B cell (primary cell): Measurements from ENCODE around the gene MYO9B. TPM values are rescaled to one million over a fixed set of nuclear protein-coding genes. Genes with fewer than 3 reads are reported as not detected.

Experiments used
- ATAC-seq: fragments of 200-7000 bp; cut with Tn5 transposase; one replicate; pipeline ENCODE4 v1.10.0; 2021; ENCODE audit warnings: low read depth, mild to moderate bottlenecking, moderate number of reproducible peaks, moderate library complexity
- CTCF ChIA-PET: fragments of 350-600 bp; sonication (Branson Sonifier 250); formaldehyde crosslinking; loops from one replicate; lab custom pipeline; 2021; ENCODE audit warnings: antibody characterized with exemption, inconsistent platforms; lab: Charles Lee
- POLR2A ChIA-PET: fragments of 350-600 bp; sonication (Branson Sonifier 250); formaldehyde crosslinking; loops from one replicate; lab custom pipeline; 2021; ENCODE audit warnings: antibody characterized with exemption; lab: Charles Lee
- DNase-seq: peaks from one replicate; pipeline ENCODE4 v3.0.0; 2013
- H2AFZ ChIP-seq: 2 replicates; pipeline ENCODE4 v1.6.1; 2012; ENCODE audit warnings: mild to moderate bottlenecking, low read depth, low read length; ENCODE audit not compliant: insufficient read depth, poor library complexity, severe bottlenecking
- H3K27ac ChIP-seq, 2 donors: 1 replicate in 1 of 2; 2 replicates in 1 of 2; pipeline ENCODE4 v1.5.1; 2012 to 2013; ENCODE audit warnings: low read length in 2 of 2, mild to moderate bottlenecking in 2 of 2, moderate library complexity in 1 of 2
- H3K27me3 ChIP-seq, 4 experiments: fragments of 200-600 bp in 1 of 4; sonication (generic) in 1 of 4; replicated peaks in 1 of 4; 1 replicate in 2 of 4; 2 replicates in 2 of 4; pipeline versions ENCODE4 v1.6.1 to v1.7.0; 2013 to 2016; ENCODE audit warnings: low read length in 3 of 4, mild to moderate bottlenecking in 2 of 4, mixed read lengths in 1 of 4, moderate library complexity in 1 of 4; ENCODE audit not compliant: insufficient read depth in 4 of 4, control insufficient read depth in 3 of 4; ENCODE audit errors: control extremely low read depth in 1 of 4
- H3K36me3 ChIP-seq, 2 experiments: replicated peaks in 1 of 2; 1 replicate in 1 of 2; 2 replicates in 1 of 2; pipeline versions ENCODE4 v1.6.1 to v1.7.1; 2013; ENCODE audit warnings: low read length in 1 of 2; ENCODE audit not compliant: insufficient read depth in 2 of 2, control insufficient read depth in 1 of 2; ENCODE audit errors: control extremely low read depth in 1 of 2, extremely low read depth in 1 of 2
- H3K4me1 ChIP-seq, 2 donors: fragments of 200-600 bp in 1 of 2; sonication (generic) in 1 of 2; 1 replicate in 1 of 2; 2 replicates in 1 of 2; pipeline versions ENCODE4 v1.5.1 to v1.6.1; 2013 to 2017; ENCODE audit warnings: low read length in 2 of 2; ENCODE audit not compliant: control insufficient read depth in 2 of 2, insufficient read depth in 2 of 2
- H3K4me2 ChIP-seq: replicated peaks from 2 replicates; pipeline ENCODE3; 2012; ENCODE audit warnings: mild to moderate bottlenecking, low read depth, low read length; ENCODE audit not compliant: poor library complexity, severe bottlenecking
- H3K4me3 ChIP-seq, 5 experiments: fragments of 200-600 bp in 1 of 5; sonication (generic) in 1 of 5; 1 replicate in 3 of 5; 2 replicates in 2 of 5; pipeline versions ENCODE4 v1.5.1 to v1.7.0; 2011 to 2016; ENCODE audit warnings: low read length in 4 of 5, mild to moderate bottlenecking in 4 of 5, low read depth in 2 of 5, control low read depth in 1 of 5, moderate library complexity in 1 of 5; ENCODE audit not compliant: insufficient read depth in 1 of 5; ENCODE audit errors: control extremely low read depth in 1 of 5, extremely low read depth in 1 of 5
- H3K79me2 ChIP-seq: fragments of 200-600 bp; sonication (generic); one replicate; pipeline ENCODE4 v1.6.0; 2016; ENCODE audit warnings: low read length; ENCODE audit not compliant: control insufficient read depth, insufficient read depth
- H3K9ac ChIP-seq: fragments of 200-600 bp; sonication (generic); 2 replicates; pipeline ENCODE4 v1.6.1; 2017; ENCODE audit warnings: mild to moderate bottlenecking, low read length, moderate library complexity
- H3K9me3 ChIP-seq, 3 donors: one replicate each; pipeline versions ENCODE4 v1.6.1 to v1.7.1; 2013; ENCODE audit warnings: low read length in 2 of 3; ENCODE audit not compliant: control insufficient read depth in 2 of 3, insufficient read depth in 1 of 3; ENCODE audit errors: control extremely low read depth in 1 of 3
- H4K20me1 ChIP-seq: 2 replicates; pipeline ENCODE4 v1.6.0; 2012; ENCODE audit warnings: mild to moderate bottlenecking, low read length; ENCODE audit not compliant: insufficient read depth, control insufficient read depth, poor library complexity, severe bottlenecking
- H3K27ac Mint-ChIP-seq: one replicate; pipeline ENCODE4 v1.8.0; 2021; ENCODE audit warnings: mixed read lengths
- H3K27me3 Mint-ChIP-seq: one replicate; pipeline ENCODE4 v1.8.0; 2021; ENCODE audit warnings: mixed read lengths
- H3K4me1 Mint-ChIP-seq: one replicate; pipeline ENCODE4 v1.8.0; 2021; ENCODE audit warnings: mixed read lengths
- H3K4me3 Mint-ChIP-seq: one replicate; pipeline ENCODE4 v1.8.0; 2021; ENCODE audit warnings: mixed read lengths
- H3K9me3 Mint-ChIP-seq: one replicate; pipeline ENCODE4 v1.8.0; 2022; ENCODE audit warnings: mixed read lengths; ENCODE audit not compliant: insufficient read depth
- EZH2 ChIP-seq: IDR thresholded peaks from 2 replicates; pipeline ENCODE4 v1.6.1; 2012; ENCODE audit warnings: borderline replicate concordance, low read depth, mild to moderate bottlenecking, moderate library complexity, low read length; ENCODE audit not compliant: insufficient read depth, poor library complexity, severe bottlenecking
- WGBS: methylation state at CpG from one replicate; pipeline ENCODE4 v1.1.5; 2013; ENCODE audit warnings: missing lambda C conversion rate; ENCODE audit not compliant: insufficient coverage; 5-methylcytosine and 5-hydroxymethylcytosine counted together
- intact Hi-C: fragments of 100-400 bp; cut with micrococcal nuclease; formaldehyde crosslinking; loops from one replicate; pipeline ENCODE4 v1.10.0; 2022
- polyA plus RNA-seq: library from polyadenylated mRNA; depleted of rRNA; stranded (reverse); fragments of >200 nt; gene quantifications from 2 replicates; pipeline ENCODE4 v1.2.3, GENCODE V29; 2012
- total RNA-seq, 2 donors: library from RNA; stranded (reverse); fragments of 120-200 nt in 1 of 2; gene quantifications; 1 replicate in 1 of 2; 2 replicates in 1 of 2; pipeline versions ENCODE4 v1.2.3 to v1.2.4, GENCODE V29; 2013 to 2022
- TF ChIP-seq, protein P1 (sequence below): fragments of 200-600 bp; IDR thresholded peaks from one replicate; pipeline ENCODE4 v1.8.0; 2022; ENCODE audit warnings: antibody characterized with exemption, mild to moderate bottlenecking

The MYO9B gene
- total and polyA plus RNA-seq, 2 donors (not counting 1 experiment from before 2014, with no cell fraction given) = 256 to 273 TPM

DNA sequence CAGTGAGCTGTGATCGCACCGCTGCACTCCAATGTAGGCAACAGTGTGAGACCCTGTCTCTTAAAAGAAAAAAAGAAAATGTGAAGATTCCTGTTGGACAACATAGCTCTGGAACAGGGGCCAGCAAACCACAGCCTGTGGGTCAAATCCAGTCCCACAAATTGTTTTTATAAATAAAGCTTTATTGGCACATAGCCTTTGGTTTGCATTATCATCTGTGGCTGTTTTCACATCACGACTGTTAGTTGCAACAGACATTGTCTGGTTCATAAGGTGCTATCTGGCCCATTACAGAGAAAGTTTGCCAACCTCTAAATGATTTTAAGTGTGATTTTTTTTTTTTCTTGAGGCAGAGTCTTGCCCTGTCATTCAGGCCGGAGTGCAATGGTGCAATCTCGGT, 90.1 kb downstream of the MYO9B start:
- TF ChIP-seq, protein P1, sequence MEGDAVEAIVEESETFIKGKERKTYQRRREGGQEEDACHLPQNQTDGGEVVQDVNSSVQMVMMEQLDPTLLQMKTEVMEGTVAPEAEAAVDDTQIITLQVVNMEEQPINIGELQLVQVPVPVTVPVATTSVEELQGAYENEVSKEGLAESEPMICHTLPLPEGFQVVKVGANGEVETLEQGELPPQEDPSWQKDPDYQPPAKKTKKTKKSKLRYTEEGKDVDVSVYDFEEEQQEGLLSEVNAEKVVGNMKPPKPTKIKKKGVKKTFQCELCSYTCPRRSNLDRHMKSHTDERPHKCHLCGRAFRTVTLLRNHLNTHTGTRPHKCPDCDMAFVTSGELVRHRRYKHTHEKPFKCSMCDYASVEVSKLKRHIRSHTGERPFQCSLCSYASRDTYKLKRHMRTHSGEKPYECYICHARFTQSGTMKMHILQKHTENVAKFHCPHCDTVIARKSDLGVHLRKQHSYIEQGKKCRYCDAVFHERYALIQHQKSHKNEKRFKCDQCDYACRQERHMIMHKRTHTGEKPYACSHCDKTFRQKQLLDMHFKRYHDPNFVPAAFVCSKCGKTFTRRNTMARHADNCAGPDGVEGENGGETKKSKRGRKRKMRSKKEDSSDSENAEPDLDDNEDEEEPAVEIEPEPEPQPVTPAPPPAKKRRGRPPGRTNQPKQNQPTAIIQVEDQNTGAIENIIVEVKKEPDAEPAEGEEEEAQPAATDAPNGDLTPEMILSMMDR = no peak
- TF ChIP-seq EZH2 = no peak
- ChIA-PET POLR2A (interaction anchor here (0.6 kb wide), 1 partner anchor 23 kb away, joined by 4 read pairs; no protein-coding TSS in a partner anchor), CTCF (interaction anchor here (0.6 kb wide), 2 partner anchors 166 to 263 kb away, joined by 3 to 4 read pairs; no protein-coding TSS in a partner anchor)
- Histone ChIP-seq H3K9ac (no peak overlapping the region), H2AFZ (no peak overlapping the region), H3K27me3 (no peaks in the 10 kb centered on the region), H3K4me2 (no peak overlapping the region), H3K36me3 (peaks cover 16 to 80% of the 10 kb centered on the region in 2 experiments), H3K9me3 (peaks cover 0 to 7% (median 0%) of the 10 kb centered on the region in 3 donors), H3K4me3 (no peak overlapping the region), H3K79me2 (peaks cover 12% of the 10 kb centered on the region), H3K27ac (no peak overlapping the region), H3K4me1 (no peaks in the 10 kb centered on the region), H4K20me1 (no peaks in the 10 kb centered on the region)
- ATAC-seq (no peak), DNase-seq (no peak)
- WGBS = 100% methylated on average over 3 of the region's 5 CpGs
- Mint-ChIP-seq H3K27me3 (no peaks in the 10 kb centered on the region), H3K4me3 (no peak overlapping the region), H3K9me3 (no peaks in the 10 kb centered on the region), H3K27ac (no peak overlapping the region), H3K4me1 (peaks cover under 1% of the 10 kb centered on the region)
- intact Hi-C loops = no loop called here

DNA sequence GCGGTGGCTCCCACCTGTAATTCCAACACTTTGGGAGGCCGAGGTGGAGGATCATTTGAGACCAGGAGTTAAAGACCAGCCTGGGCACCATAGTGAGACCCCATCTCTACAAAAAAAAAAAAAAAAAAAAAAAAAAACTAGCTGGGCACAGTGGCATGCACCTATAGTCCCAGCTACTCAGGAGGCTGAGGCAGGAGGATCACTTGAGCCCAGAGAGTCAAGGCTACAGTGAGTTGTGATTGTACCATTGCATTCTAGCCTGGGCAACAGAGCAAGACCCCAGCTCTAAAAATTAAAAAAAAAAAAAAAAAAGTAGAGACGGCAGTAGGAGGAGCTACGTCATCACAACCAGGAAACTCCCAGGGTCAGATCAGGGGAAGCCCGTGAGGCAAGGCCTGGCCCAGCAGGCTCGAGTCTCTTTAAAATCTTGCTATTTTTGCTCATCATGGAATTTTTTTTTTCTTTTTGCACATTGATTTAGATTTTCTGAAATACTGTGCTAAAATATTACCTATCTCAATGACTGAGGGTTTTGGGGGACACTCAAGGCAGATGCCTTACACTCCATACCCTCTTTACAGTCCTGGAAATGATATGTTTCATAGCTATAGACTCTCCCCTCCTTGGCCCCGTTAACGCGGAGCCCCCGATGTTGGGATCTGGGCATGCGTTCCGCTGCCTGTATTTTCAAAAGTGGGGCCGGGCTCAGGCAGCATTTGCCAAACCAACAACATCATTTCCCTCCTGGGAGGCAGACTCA, 95.1 kb downstream of the MYO9B start:
- Histone ChIP-seq H3K4me1 (no peaks in the 10 kb centered on the region), H3K79me2 (peaks cover 18% of the 10 kb centered on the region), H3K9me3 (no peaks in the 10 kb centered on the region), H3K27ac (peak overlapping the region in 1 of 2 donors; percentile 50), H3K4me2 (no peak overlapping the region), H3K27me3 (no peaks in the 10 kb centered on the region), H2AFZ (no peak overlapping the region), H3K36me3 (peaks cover 6 to 85% of the 10 kb centered on the region in 2 experiments), H4K20me1 (no peaks in the 10 kb centered on the region), H3K4me3 (no peak overlapping the region), H3K9ac (no peak overlapping the region)
- peaks cover 6% of the 10 kb centered on the region for H3K4me1 Mint-ChIP-seq
- peak; percentile 43 for ATAC-seq
- DNase-seq = peak; percentile 55
- H3K9me3 Mint-ChIP-seq = no peaks in the 10 kb centered on the region
- ChIA-PET CTCF (interaction anchor here (0.5 to 0.9 kb wide), 3 partner anchors 10 to 89 kb away, joined by 3 read pairs; no protein-coding TSS in a partner anchor), POLR2A (interaction anchor here (0.6 to 1.4 kb wide), 4 partner anchors 13 to 104 kb away, joined by 3 to 7 read pairs (median 4); no protein-coding TSS in a partner anchor)
- no peaks in the 10 kb centered on the region for H3K27me3 Mint-ChIP-seq
- no peak overlapping the region for H3K4me3 Mint-ChIP-seq
- H3K27ac Mint-ChIP-seq = peak overlapping the region; percentile 63
- intact Hi-C loops = no loop called here
- 90% methylated on average over 7 of the region's 13 CpGs for WGBS
- TF ChIP-seq EZH2 = no peak
